NCI-H446 treated with DMSO at 0.1 percent for 48 hours (cell line): ENCODE data around the gene FAM124A.

Source experiments
- DNase-seq: peaks from one replicate; lab custom pipeline; 2025; lab: John Stamatoyannopoulos, UW

Gene FAM124A

DNA sequence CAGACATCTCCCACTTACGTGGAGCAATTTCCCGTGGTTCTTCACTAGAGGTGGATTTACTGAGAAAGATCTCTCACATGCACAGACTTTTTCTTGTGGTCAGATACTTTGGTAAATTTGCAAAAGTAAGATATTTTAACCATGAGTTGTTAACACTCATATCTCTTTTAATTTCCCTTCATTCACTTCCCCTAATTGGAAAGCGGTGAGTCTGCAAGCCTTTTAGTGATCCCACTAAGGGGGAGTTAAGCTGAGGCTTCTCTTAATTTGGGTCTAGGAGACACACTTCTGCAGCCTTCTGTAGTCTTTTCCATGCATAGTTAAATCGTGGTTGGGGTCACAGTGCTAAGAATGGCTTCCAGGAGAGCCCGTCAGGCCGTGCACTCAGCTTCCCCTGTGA, 86.6 kb downstream of the FAM124A start:
- no peak for DNase-seq

DNA sequence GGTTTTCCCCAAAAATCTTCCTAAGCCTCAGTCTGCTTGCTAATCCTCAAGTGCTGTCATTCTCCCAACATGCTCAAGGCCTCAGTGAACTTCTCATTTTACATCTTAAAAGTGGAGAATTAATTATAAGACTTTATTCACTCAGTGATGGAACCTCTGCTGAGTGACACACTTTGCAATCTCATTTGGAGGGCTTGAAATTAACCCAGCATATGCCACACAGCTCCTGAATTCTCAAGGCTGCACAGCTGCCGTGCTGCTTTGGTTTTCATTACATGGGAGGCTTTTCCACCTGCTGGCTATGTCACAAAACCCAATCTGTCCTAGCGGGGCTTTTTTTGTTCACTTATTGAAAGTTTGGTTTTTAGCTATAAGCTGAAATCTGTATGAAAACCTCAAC, 89.0 kb downstream of the FAM124A start:
- DNase-seq: no peak

DNA sequence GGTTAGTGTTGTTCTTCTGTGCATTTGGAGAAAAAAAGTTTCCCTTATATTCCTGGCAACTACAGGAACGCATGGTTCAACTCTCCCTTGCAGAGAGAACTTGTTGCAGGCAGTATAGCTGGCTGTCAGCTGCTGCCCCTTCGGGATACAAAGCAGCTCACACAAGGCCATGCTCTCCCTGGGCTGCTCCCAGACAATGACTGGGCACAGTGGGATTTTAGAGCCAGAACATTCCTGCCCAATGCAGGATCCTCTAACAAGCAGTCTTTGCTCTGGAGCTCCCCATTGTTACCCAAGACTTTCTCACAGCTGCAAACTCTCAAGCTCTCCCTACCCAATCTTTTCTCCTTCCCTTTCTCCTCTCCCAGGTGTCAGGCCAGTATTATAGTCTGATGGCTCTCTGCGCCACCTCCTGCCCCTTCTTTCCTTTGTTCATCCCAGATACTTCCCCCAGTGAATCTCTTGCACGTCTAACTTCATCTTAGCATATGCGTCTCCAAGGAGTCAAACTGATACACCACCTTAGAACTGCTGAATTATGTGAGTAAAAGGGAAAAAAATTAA, 89.8 kb downstream of the FAM124A start:
- DNase-seq: no peak

DNA sequence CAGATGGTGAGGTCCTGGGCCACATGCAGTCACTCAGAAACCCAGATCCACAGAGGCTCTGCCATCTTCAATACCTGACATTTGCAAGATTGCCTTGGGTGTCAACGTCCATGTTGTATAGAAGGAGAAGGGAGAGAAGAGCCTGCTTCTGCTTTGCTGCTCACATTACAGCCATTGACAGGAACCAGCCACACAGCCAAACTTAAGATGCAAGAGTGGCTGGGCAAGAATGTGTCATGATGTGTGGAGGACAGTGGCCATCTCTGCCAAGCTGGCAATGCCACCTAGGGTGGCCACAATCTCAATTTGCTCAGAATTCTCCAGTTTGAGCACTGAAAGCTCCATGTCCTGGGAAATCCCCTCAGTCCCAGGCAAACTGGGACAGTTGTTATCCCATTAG, 91.4 kb downstream of the FAM124A start:
- no peak for DNase-seq

DNA sequence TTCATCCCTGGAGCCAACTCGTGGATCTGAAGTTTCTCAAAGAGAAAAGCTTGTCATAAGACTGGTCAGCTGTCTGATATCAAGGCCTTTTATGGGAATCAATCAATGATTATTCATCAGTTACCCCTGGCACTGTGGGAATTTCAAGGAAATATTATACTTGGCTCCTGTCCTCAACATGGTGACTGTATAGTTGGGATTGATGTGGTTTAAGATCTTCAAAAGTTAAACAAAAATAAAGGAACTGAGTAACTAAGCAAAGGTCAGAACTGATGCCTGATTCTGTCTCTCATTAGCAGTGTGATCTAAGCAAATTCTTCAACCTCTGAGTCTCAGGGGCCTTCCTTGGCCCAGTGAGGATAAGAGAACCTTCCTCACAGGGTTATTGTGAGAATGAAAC, 95.1 kb downstream of the FAM124A start:
- DNase-seq: no peak

DNA sequence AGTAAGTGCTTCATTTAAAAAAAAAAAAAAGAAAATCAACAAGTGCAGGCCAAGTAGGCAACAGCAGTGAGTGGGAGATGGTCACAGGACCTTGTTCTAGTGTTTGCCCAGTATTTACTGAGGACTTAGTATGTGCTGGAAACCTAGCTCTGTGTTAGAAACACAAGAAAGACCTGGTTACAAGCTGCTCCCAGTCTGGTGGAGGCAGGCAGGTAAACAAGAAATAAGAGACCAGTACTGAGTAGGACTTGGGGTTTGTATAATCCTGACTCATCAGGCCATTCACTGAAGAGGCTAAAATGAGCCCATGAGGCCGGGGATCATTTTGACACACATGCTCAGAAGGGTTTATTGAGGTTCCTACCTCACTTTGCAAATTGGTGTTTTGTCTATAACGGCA, 95.8 kb downstream of the FAM124A start:
- no peak for DNase-seq

DNA sequence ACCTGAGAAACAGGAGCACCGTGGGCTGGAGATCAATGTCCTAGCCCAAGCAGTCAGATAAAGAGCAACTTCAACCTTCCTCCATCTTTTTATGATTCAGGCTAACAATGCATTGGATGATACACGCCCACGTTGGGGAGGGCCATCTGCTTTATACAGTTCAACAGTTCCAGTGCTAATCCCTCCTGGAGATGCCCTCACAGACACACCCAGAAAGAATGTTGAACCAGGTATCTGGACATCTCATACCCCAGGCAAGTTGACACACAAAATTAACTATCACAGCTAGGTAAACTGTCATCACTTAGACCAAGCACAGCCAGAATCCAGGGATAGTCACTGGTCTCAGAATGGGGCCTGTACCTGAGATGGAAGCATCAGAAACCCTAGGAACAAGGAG, 96.7 kb downstream of the FAM124A start:
- DNase-seq: no peak

DNA sequence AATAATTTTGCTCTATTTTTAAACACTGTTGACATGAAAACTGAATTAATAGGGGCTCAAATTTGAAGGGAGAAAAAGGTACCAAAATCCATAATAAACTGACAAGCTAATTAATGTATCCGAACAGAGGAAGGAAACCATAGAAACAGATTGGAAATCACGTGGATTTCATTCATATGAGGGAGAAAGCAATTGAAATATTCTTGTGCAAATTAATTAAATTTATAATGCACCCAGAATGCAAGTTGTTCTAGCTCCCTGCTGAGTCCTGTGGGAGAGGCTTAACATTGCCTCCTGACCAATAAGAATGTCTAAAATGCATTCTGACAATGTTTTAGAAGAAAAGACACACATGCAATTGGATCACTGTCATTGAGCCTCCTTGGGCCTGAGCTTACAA, 99.6 kb downstream of the FAM124A start:
- no peak for DNase-seq

DNA sequence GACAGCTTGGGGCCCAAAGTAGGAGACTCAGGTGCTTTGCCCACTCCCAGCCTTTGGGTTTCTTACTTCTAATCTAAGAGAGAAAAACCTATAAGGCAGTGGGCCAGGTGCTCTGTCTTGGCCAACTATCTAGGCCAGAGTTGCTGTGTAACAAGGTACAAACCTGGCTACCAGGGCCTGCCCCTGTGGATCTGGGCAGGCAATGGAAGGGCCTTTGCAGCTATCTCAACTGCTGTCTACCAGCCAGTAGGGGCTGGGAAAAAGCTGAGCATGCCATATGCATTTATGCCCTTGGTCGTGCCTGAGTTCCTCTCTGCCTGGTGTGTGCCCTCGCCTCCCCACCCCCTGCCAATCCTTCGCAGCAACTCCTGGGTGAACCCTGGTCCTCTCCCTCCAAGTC, 100.6 kb downstream of the FAM124A start:
- DNase-seq: no peak

DNA sequence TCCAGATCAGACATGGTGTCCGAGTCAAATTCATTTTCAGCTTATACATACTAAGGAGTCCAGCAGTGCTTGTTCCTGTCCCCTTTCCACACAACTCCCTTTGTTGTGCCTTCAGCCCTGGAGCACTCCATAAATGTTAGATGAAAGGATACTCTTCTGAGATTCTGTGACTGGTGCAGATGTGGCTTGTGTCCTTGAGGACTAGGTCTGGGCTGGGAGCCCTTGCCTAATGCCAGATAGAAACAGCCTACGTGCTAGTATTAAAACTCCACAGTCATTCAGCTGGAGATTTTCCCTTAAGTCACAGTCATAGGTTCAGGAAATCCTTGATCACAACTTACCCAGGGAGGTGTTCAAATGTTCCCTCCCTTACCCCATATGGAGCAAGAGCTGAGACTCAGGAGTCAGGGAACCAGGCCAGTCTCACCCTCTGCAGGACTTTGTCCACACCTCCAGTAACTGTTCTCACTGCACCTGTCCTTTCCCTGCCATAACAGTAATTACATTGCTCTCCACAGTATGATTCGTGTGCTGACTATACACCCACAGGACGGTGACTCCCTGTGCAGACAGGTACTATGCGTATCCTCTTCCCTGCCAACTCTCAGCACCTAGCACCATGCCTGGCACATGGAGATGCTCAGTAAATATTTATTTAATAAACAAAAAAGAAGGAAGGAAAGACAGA, 101.8 kb downstream of the FAM124A start:
- DNase-seq: no peak

DNA sequence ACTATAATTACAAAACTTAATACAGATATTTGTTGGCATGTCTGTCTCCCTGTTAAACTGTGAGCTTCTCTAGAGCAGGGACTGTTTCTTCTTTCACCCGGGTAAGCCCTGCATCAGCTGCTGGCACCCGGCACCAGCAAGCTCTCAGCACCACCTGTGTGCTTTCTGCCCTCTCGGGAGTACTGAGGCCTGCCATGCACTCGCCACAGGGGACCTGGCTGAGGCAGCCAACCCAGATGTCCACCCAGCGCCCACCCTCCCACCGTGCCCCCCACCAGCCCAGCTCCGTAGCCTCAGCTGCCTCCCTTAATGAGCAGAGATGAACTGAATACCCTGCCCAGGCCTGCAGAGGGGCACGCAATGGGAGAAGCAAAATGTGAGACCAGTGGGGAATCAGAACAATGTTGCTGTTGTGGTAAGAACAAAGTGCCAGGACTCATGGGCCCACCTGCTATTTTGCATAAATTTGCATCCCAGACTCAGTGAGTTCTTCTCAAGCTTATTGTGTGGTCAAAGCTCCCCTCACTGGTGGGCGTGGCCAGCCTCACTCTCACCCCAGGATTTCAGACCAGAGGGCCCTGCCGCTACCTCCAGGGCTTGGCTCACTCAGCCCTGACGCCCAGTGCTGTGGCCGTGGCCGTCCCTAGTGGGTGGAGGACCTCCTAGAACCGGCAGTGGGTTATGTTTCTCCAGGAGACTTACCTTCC, 102.7 kb downstream of the FAM124A start:
- no peak for DNase-seq

DNA sequence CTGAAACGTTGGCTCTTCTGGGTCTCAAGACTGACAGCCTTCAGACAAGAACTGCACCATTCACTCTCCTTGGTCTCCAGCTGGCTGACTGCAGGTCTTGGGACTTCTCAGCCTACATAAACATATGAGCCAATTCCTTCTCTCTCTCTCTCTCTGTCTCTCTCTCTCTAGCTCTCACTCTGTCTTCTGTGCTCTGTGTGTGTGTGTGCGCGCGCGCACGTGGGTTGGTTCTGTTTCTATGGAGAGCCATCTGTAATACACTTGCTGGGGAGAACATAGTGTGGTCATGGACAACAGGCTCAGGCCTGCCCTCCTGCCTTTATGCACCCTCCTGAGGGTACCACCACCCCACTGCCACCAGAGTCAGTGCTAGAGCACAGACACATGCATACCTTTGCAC, 103.6 kb downstream of the FAM124A start:
- DNase-seq: no peak

DNA sequence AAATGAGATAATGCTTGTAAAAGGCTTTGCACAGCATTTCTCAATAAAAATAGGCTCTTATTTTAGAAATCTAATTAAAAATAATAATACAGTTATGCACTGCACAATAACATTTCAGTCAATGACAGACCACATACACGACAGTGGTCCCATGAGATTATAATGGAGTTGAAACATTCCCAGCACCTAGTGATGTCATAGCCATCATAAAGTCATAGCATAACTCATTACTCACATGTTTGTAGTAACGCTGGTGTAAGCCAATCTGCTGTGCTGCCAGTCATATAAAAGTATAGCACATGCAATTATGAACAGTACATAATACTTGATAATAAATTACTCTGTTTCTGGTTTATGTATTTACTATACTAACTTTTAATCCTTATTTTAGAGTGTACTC, 104.6 kb downstream of the FAM124A start:
- no peak for DNase-seq

DNA sequence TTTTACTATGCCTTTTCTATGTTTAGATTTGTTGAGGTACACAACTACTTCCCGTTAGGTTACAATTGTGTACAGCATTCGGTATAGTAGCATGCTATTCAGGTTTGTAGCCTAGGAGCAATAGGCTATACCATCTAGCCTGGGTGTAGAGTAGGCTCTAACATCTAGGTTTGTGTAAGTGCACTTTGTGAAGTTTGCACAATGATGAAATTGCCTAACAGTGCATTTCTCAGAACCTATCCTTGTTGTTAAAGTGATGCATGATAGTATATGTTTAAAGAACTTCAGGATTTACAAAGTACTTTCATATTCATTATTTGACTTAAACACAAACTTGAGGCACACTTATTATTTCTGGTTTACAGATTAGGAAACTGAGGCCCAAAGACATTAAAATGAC, 105.8 kb downstream of the FAM124A start:
- DNase-seq: no peak

DNA sequence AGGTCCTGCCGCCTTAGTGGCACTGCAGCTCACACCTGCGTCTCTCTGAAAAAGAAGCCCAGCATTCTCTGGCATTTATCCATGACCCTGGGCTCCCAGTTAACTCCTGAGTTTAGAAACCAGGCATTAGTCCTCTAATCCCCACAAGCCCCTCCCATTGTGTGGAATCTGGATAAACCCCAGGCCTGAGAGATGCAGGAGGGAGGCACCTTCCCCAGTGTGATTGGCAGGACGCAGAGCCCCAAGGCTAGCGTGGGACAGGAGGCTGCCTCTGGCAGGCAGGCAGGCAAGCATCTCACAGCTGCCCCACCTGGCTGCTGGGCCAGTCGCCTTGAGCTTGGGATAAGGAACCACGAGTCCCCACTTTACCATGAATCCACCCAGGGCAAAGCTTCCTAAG, 106.3 kb downstream of the FAM124A start:
- no peak for DNase-seq

DNA sequence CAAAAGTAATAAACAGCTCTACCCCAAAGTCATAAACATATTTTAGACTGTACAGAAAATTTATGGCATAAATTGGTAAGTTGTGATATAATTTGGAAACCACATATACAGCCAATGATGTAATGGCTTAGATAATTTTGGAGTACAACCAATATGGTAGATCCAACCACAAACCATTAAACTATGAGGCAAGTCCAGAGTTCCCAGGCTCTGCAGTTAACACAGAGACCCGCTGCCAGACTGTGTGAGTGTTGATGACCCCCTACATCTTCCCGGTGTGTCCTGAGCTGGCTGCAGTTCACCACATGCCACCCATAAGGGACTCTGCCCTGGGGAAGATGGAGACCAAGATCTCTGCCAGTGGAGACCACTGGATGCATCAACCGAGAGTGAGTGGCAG, 107.4 kb downstream of the FAM124A start:
- DNase-seq: no peak

DNA sequence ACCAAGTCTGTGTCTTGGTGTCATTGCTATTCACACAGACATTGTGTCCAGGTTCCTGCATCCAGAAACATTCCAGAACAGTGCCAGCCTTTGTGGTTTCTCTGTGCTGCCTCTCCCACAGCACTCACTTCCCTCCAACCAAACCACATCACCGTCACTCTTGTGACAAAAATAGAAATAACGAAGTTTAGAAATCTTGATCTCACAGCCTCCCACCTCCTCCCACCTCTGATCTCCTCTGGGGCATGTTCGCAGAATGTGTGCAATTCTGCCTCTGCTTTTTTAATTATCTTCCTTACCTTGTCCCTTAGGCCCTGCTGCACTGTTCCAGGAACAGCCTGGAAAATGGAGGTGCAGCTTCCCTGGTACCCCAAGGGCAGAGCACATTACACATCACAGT, 108.6 kb downstream of the FAM124A start:
- no peak for DNase-seq

DNA sequence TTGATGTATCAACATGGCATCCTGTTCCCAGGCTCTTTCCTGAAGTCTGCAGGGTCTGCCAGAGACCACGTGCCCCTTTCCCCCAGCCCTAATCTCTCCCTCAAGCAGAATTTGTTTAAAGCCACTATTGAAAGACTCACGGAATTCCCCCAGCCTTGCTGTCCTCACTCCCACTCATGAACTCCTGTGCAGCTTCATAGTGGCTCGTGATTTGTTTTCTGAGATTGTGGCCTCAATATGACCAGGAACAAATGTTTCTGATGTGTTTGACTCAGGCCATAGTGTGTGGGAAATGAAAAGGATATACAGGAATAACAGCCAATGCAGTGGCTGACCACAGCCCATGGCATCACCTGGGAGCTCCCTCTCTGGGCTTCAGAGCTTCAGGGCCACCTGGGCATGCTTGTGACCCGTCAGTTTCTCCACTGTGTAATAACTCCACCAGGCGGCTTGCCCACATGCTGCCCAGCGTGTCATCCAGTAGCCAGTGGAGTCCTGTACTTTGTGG, 109.2 kb downstream of the FAM124A start:
- no peak for DNase-seq

DNA sequence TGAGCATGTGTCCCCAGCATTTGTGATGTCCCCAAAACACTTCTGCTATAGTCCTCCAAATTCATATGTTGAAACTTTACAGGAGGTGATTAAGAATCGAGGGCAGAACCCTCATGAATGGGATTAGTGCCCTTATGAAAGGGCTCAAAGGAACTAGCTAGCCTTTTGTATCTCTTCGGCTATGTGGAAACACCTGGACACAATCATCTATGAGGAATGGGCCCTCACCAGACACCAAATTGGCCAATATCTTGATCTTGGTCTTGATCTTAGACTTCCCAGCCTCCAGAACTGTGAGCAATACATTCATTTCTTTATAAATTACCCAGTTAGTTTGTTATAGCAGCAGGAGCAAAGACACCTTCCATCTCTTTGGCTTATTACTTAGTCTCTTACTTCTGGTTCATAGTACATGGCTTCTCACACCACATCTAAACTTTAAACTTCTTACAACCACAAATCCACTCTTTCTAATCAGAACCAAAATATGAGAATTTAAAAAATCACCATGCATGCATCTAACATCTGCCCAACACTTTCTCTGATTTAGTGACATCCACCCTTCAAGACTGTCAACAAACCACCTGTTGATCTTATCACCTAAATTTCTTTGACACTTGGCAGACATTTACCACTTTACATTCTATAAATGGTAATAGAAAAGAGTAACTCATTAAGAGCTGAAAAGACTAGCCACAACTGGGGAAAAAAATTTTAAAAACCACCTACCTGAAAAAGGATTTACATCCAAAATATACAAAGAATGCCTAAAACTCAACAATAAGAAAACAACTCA, 110.6 kb downstream of the FAM124A start:
- DNase-seq: no peak

DNA sequence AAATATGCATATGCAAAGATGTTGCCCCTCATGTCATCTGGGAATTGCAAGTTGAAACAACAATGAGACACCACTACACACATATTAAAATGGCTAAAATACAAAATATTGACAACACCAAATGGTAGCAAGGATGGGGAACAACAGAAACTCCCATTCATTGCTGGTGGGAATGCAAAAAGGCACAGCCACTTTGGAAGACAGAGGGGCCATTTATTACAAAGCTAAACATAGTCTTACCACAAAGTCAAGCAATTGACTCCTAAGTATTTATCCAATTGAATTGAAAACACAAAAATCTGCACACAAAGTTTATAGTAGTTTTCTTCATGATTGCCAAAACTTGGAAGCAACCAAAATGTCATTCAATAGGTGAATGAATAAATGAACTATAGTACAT, 111.2 kb downstream of the FAM124A start:
- DNase-seq: no peak

DNA sequence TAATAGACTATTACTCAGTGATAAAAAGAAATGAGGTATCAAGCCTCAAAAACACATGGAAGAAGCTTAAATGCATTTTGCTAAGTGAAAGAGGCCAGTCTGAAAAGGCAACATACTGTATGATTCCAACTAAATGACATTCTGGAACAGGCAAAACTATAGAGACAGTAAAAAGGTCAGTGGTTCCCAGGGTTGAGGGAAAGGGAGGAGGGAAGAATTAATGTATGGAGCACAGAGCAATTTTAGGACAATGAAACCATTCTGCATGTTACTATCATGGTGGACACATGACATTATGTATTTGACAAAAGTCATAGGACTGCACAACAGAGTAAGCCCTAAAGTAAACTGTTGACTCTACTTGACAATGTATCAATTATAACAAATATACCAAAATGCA, 111.6 kb downstream of the FAM124A start:
- no peak for DNase-seq
